ENCODE results near the gene CLMN.

Gene CLMN

DNA sequence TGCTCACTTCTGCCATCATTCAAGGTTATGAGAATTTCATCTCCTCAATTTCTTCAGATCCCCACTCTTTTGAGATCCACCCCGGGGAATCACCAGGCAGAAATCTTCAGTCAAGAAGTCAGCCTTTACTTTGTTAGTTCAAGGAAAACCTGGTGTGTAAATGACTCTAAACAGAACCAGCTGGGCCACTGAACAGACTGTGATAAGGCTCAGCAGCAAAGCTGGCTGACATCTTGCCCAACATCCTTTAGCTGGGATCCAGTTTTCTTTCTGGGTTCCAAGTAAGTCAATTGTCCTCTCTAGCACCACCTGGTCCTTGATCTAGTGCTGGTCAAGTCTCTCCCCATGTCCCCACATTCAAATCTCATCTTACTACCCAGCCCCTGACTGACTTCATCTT, 11.6 kb downstream of the CLMN start:
- peaks cover 20% of the 10 kb centered on the region for H3K27me3 Mint-ChIP-seq (ENCODE audit: low read depth, poor library complexity)
- H3K4me1 Mint-ChIP-seq, result peaks cover 47% of the 10 kb centered on the region
- H3K9me3 Mint-ChIP-seq, result peaks cover 13% of the 10 kb centered on the region
- H3K4me3 Mint-ChIP-seq, result no peak overlapping the region
- peaks cover 19% of the 10 kb centered on the region for H3K36me3 Mint-ChIP-seq (ENCODE audit: low read depth)
- DNase-seq, result no peak
- H3K27ac Mint-ChIP-seq, result no peak overlapping the region
- TF ChIP-seq, protein P1, sequence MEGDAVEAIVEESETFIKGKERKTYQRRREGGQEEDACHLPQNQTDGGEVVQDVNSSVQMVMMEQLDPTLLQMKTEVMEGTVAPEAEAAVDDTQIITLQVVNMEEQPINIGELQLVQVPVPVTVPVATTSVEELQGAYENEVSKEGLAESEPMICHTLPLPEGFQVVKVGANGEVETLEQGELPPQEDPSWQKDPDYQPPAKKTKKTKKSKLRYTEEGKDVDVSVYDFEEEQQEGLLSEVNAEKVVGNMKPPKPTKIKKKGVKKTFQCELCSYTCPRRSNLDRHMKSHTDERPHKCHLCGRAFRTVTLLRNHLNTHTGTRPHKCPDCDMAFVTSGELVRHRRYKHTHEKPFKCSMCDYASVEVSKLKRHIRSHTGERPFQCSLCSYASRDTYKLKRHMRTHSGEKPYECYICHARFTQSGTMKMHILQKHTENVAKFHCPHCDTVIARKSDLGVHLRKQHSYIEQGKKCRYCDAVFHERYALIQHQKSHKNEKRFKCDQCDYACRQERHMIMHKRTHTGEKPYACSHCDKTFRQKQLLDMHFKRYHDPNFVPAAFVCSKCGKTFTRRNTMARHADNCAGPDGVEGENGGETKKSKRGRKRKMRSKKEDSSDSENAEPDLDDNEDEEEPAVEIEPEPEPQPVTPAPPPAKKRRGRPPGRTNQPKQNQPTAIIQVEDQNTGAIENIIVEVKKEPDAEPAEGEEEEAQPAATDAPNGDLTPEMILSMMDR (IDR thresholded peaks at IDR 0.05), result no peak

DNA sequence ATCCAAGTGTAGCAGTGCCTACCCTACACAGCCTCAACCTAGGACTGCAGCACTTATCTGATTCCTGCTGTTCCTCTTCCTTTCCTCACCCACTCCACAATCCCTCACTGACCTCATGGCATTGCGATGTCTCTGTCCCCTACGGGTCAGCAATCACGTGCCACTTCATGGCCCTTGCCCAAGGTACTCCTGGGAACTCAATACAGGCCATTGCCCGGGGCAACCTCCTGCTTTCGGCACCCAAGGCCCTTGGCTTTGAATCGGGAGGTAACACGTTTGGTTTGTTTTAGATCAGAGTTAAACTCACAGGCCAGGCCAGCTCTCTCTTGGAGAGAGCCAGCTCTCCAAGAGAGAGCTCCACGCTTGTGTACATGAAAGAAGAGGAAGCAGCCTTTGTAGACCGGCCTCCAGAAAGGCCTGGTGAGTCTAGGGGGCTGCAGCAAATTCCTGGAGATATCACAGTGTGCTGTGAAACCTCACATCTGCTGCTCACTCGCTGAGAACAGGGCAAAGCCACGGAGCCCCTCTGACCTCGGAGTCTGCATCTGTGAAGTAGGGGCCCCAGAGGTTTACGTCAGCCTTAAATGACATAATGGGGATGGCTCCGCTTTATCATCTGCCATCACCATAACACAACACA, 12.2 kb downstream of the CLMN start:
- TF ChIP-seq, protein P1 (IDR thresholded peaks at IDR 0.05), result no peak
- Mint-ChIP-seq H3K4me3 (no peak overlapping the region), H3K9me3 (peaks cover 13% of the 10 kb centered on the region), H3K4me1 (peaks cover 52% of the 10 kb centered on the region), H3K27ac (no peak overlapping the region), H3K27me3 (ENCODE audit: low read depth, poor library complexity) (peaks cover 22% of the 10 kb centered on the region), H3K36me3 (ENCODE audit: low read depth) (peaks cover 19% of the 10 kb centered on the region)
- no peak for DNase-seq

DNA sequence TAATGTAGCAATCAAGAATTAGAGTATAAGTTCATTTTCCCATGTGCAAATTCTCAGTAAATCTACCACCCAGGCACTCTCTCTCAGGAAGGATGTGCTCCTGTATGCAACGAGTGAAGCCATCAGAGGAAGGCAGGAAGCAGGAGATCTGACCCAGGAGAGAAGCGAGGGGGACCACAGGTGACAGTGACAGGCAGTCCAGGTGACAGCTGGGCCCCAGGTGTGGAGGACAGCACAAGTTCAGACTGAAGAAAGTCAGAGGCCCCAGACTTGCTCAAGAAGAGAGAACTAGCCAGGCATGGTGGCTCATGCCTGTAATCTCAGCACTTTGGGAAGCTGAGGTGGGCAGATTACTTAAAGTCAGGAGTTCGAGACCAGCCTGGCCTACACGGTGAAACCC, 13.8 kb downstream of the CLMN start:
- no peak for DNase-seq
- TF ChIP-seq, protein P1 (IDR thresholded peaks at IDR 0.05), result no peak
- peaks cover 19% of the 10 kb centered on the region for H3K36me3 Mint-ChIP-seq (ENCODE audit: low read depth)
- no peak overlapping the region for H3K27ac Mint-ChIP-seq
- H3K4me1 Mint-ChIP-seq, result peaks cover 62% of the 10 kb centered on the region
- H3K27me3 Mint-ChIP-seq (ENCODE audit: low read depth, poor library complexity), result peaks cover 24% of the 10 kb centered on the region
- peaks cover 13% of the 10 kb centered on the region for H3K9me3 Mint-ChIP-seq
- H3K4me3 Mint-ChIP-seq, result no peak overlapping the region

DNA sequence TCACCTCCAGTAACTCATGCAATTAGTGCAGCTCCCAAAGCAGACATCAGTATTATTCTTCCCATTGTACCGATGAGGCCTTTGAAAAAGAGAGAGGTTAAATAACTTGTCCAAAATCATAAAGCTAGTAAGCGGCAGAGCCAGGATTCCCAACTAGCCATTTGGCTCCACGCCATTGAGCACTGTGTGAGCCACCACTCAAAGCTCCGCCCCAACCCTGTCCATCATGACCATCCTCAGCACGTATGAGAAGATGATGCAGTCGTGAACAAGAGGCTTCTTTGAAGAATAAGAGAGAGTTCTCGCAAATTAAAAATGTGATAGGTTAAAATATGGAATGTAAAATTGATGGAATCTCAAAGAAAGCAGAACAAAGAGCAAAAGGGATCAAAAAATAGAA, 14.6 kb downstream of the CLMN start:
- Mint-ChIP-seq H3K4me3 (no peak overlapping the region), H3K27ac (no peak overlapping the region), H3K27me3 (ENCODE audit: low read depth, poor library complexity) (peaks cover 28% of the 10 kb centered on the region), H3K36me3 (ENCODE audit: low read depth) (peaks cover 16% of the 10 kb centered on the region), H3K4me1 (peaks cover 70% of the 10 kb centered on the region), H3K9me3 (peaks cover 10% of the 10 kb centered on the region)
- TF ChIP-seq, protein P1 (IDR thresholded peaks at IDR 0.05), result no peak
- DNase-seq, result no peak

DNA sequence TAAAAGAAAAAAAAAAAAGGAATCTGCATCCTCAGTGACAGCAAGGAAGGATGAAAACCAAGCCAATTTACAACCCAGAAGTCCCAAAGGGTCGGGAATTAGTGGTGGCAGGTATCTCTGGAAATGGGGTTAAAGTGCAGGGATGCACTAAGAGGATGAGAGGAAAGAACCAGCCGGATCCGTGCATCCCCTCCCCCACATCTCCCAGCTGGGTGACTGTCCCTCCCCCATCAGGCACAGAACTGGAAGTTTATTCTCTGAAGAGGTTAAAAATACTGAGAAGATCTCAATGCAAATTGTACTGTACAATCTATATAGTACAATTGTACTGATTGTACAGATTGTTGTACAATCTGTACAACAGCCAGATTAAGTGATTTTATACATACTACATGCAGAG, 15.4 kb downstream of the CLMN start:
- TF ChIP-seq, protein P1 (IDR thresholded peaks at IDR 0.05), result no peak
- no peak for DNase-seq
- Mint-ChIP-seq H3K9me3 (peaks cover 3% of the 10 kb centered on the region), H3K27ac (no peak overlapping the region), H3K36me3 (ENCODE audit: low read depth) (peaks cover 8% of the 10 kb centered on the region), H3K4me3 (no peak overlapping the region), H3K4me1 (peaks cover 77% of the 10 kb centered on the region), H3K27me3 (ENCODE audit: low read depth, poor library complexity) (peaks cover 29% of the 10 kb centered on the region)

DNA sequence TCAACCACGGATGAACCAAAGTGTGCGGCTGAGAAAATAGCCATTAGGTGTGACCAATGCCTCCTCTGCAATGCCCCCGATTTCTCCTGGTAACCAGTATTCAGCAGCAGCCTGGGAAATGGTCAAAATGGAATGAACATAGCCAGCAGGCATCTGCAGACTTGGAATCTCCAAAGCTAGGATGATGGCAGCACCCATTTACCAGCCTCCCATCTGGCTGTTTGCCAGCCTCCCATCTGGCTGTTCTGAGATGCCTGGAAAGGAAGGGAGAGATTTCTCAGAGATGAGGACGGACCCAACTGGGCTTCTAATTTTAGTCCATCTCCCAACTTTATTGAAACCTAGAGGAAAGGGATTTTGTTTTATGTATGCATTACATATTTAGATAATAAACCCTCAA, 16.2 kb downstream of the CLMN start:
- TF ChIP-seq, protein P1 (IDR thresholded peaks at IDR 0.05), result no peak
- DNase-seq, result no peak
- Mint-ChIP-seq H3K9me3 (no peaks in the 10 kb centered on the region), H3K27ac (no peak overlapping the region), H3K36me3 (ENCODE audit: low read depth) (no peaks in the 10 kb centered on the region), H3K4me3 (no peak overlapping the region), H3K27me3 (ENCODE audit: low read depth, poor library complexity) (peaks cover 34% of the 10 kb centered on the region), H3K4me1 (peaks cover 74% of the 10 kb centered on the region)

All from nephron progenitor cell (in vitro differentiated cells).